ENCODE results near the gene FLT4.

FLT4 gene

GRCh38 chr5:180586870-180587269 is 62.5 kb downstream of the FLT4 start:
- DNase-seq: no peak

GRCh38 chr5:180586204-180586603 is 63.2 kb downstream of the FLT4 start:
- DNase-seq: no peak

- DNase-seq: no peak
These were observed 65.7 kb downstream of the FLT4 start for GRCh38 chr5:180583738-180584137.

- no peak for DNase-seq
These were observed 68.7 kb downstream of the FLT4 start for GRCh38 chr5:180580681-180581080.

- DNase-seq: no peak
These were observed 73.8 kb downstream of the FLT4 start for GRCh38 chr5:180575571-180575970.

- DNase-seq: no peak
These were observed 80.5 kb downstream of the FLT4 start for GRCh38 chr5:180568914-180569313.

GRCh38 chr5:180563994-180564393 is 85.4 kb downstream of the FLT4 start:
- DNase-seq: peak in 1 of 2 donors; percentile 20

- no peak for DNase-seq
These were observed 91.2 kb downstream of the FLT4 start for GRCh38 chr5:180558232-180558631.

- DNase-seq: no peak
These were observed 92.1 kb downstream of the FLT4 start for GRCh38 chr5:180557217-180557809.

- no peak for DNase-seq
These were observed 94.1 kb downstream of the FLT4 start for GRCh38 chr5:180555168-180555921.

GRCh38 chr5:180553530-180553929 is 95.9 kb downstream of the FLT4 start:
- DNase-seq: no peak
